Activated B cell treated with CpG ODN at 0.5 μM for 24 hours (primary cell): ENCODE measurements around the gene MESP2. TPM values are rescaled to one million over a fixed set of nuclear protein-coding genes. Genes with fewer than 3 reads are reported as not detected.

ENCODE experiments used
- ATAC-seq: fragments of 200-7000 bp; cut with Tn5 transposase; one replicate; pipeline ENCODE4 v1.10.0; 2021; ENCODE audit warnings: low read depth, mild to moderate bottlenecking, moderate library complexity
- CTCF ChIA-PET: fragments of 350-600 bp; sonication (Branson Sonifier 250); formaldehyde crosslinking; loops from one replicate; lab custom pipeline; 2021; ENCODE audit warnings: antibody characterized with exemption; lab: Charles Lee
- POLR2A ChIA-PET: fragments of 350-600 bp; sonication (Branson Sonifier 250); formaldehyde crosslinking; loops from one replicate; lab custom pipeline; 2021; ENCODE audit warnings: antibody characterized with exemption; lab: Charles Lee
- DNase-seq: peaks from one replicate; pipeline ENCODE4 v3.0.0; 2022
- H3K27ac Mint-ChIP-seq: one replicate; pipeline ENCODE4 v1.8.0; 2020; ENCODE audit warnings: mixed read lengths
- H3K27me3 Mint-ChIP-seq: one replicate; pipeline ENCODE4 v1.8.0; 2021; ENCODE audit warnings: mixed read lengths
- H3K36me3 Mint-ChIP-seq: one replicate; pipeline ENCODE4 v1.8.0; 2021; ENCODE audit warnings: low read depth, mixed read lengths
- H3K4me1 Mint-ChIP-seq: one replicate; pipeline ENCODE4 v1.8.0; 2021; ENCODE audit warnings: mixed read lengths
- H3K4me3 Mint-ChIP-seq: one replicate; pipeline ENCODE4 v1.8.0; 2020; ENCODE audit warnings: mild to moderate bottlenecking, mixed read lengths
- H3K9me3 Mint-ChIP-seq: one replicate; pipeline ENCODE4 v1.8.0; 2020; ENCODE audit warnings: mixed read lengths
- intact Hi-C: fragments of 100-400 bp; cut with micrococcal nuclease; formaldehyde crosslinking; loops from one replicate; pipeline ENCODE4 v1.15.1; 2024
- total RNA-seq: library from RNA; stranded (reverse); gene quantifications from 2 replicates; pipeline ENCODE4 v1.2.3, GENCODE V29; 2022
- TF ChIP-seq, protein P1 (sequence below): fragments of 200-600 bp; IDR thresholded peaks from one replicate; pipeline ENCODE4 v1.8.0; 2022; ENCODE audit warnings: antibody characterized with exemption, mild to moderate bottlenecking

MESP2 gene
- total RNA-seq, 1 donor from 2014 or later = 0.40 TPM

DNA sequence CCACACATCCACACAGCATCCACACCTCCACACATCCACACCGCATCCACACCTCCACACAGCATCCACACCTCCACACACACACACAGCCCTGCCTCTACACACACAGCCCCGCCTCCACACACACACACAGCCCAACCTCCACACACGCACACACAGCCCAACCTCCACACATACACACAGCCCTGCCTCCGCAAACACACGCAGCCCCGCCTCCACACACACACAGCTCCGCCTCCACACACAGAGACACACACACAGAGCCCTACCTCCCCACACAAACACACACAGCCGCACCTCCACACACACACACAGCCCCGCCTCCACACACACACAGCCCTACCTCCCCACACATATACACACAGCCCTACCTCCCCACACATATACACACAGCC, 29.7 kb upstream of the MESP2 start:
- intact Hi-C loops = no loop called here
- ATAC-seq (no peak), DNase-seq (no peak)
- Mint-ChIP-seq H3K9me3 (no peaks in the 10 kb centered on the region), H3K27me3 (peaks cover 12% of the 10 kb centered on the region), H3K4me1 (peaks cover 4% of the 10 kb centered on the region), H3K27ac (no peak overlapping the region), H3K4me3 (no peak overlapping the region), H3K36me3 (no peaks in the 10 kb centered on the region)
- TF ChIP-seq, protein P1, sequence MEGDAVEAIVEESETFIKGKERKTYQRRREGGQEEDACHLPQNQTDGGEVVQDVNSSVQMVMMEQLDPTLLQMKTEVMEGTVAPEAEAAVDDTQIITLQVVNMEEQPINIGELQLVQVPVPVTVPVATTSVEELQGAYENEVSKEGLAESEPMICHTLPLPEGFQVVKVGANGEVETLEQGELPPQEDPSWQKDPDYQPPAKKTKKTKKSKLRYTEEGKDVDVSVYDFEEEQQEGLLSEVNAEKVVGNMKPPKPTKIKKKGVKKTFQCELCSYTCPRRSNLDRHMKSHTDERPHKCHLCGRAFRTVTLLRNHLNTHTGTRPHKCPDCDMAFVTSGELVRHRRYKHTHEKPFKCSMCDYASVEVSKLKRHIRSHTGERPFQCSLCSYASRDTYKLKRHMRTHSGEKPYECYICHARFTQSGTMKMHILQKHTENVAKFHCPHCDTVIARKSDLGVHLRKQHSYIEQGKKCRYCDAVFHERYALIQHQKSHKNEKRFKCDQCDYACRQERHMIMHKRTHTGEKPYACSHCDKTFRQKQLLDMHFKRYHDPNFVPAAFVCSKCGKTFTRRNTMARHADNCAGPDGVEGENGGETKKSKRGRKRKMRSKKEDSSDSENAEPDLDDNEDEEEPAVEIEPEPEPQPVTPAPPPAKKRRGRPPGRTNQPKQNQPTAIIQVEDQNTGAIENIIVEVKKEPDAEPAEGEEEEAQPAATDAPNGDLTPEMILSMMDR = no peak
- POLR2A ChIA-PET = no interaction called here
- CTCF ChIA-PET = no interaction called here

DNA sequence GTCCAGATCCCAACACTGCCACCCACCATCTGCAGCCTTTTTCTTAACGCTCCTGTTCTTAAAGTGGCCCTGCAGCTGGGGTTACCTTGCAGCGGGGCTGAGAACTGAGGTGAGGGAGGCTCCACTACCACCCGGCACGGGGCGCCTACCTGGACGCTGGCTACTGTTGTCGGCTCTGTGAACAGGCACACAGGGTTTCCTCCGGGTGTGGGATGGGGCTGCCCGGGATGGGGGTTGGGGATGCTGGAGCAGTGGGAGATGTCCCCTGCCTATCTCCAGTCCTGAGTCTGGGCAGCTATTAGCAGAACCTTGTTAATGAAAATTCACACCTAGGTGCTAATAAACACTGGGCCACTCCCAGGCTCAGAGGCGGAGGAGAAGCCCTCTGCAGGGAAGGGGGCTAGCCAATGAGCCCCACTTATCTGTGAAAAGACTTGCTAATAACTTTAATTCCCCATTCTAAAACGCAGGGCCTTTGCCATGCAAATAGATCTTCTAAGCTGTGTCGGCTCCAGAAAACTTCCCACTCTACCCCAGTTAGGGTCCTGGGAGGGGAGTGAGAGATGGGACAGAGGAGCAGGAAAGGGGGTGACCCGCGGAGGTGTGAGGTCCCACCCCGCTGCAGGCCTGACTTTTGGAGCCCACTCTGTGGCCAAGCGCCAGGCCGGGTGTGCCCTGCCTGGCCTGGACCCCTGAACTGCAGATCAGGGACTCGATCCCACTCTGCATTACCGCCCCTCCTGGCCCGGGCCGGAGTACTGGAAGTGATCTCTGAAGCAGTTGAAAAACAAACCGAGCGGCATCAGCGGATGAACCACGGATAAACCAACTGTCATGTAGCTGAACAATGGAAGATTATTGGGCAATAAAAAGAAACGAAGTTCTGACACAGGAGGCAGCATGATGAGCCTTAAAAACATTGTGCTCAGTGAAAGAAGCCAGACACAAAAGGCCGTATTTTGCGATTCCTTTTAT, 28.1 kb upstream of the MESP2 start:
- TF ChIP-seq, protein P1 = no peak
- no peak overlapping the region for H3K27ac Mint-ChIP-seq
- ChIA-PET CTCF (interaction anchor here (1.1 to 3.5 kb wide), 3 partner anchors 8 to 127 kb away, joined by 3 to 13 read pairs (median 8); no protein-coding TSS in a partner anchor), POLR2A (no interaction called here)
- peaks cover 4% of the 10 kb centered on the region for H3K4me1 Mint-ChIP-seq
- H3K9me3 Mint-ChIP-seq = no peaks in the 10 kb centered on the region
- H3K4me3 Mint-ChIP-seq = no peak overlapping the region
- no peak for ATAC-seq
- H3K27me3 Mint-ChIP-seq = peaks cover 12% of the 10 kb centered on the region
- no peak for DNase-seq
- H3K36me3 Mint-ChIP-seq = no peaks in the 10 kb centered on the region
- intact Hi-C loops = no loop called here

DNA sequence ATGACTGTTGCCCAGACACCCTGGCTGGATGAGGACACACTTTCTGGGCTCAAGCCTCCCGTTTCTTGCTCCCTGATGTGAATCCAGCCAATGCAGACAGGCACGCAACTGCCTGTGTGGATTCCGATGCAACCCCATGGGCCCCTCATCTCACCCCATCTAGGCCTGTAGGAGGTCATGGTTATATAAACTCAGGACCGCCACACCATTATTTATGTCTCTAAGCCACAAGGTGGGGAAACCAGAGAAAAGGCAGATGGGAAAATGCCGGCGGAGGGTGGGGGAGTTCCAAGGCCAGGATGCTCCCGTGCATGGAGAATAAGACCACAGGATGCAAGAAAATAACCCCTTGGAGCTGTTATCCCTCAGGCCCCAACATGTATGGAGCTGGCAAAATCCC, 27.1 kb upstream of the MESP2 start:
- intact Hi-C loops = no loop called here
- TF ChIP-seq, protein P1 = no peak
- ChIA-PET POLR2A (no interaction called here), CTCF (interaction anchor here (2.0 to 3.5 kb wide), 2 partner anchors 9 to 126 kb away, joined by 8 to 13 read pairs; no protein-coding TSS in a partner anchor)
- Mint-ChIP-seq H3K9me3 (no peaks in the 10 kb centered on the region), H3K4me3 (peak overlapping the region; percentile 80), H3K36me3 (no peaks in the 10 kb centered on the region), H3K27ac (no peak overlapping the region), H3K4me1 (peaks cover 4% of the 10 kb centered on the region), H3K27me3 (peaks cover 12% of the 10 kb centered on the region)
- no peak for DNase-seq
- ATAC-seq = no peak

DNA sequence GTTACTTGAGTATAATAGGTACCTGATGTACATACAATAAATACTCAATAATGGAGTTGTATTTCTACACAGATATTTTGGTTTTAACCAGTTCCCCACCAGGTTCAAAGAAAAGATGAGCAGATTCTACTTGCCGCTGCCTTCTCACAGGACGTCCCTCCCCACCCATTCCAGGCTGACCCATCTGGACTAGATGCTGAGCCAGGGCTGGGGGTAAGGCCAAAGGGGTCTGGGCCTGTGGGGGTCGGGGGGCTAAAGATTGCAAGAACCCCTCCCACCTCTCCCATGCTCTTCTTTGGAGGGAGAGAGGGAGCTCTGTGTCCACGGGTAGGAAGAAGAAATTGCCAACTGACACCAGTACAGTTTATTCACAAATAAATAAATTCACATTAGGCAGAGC, 26.6 kb upstream of the MESP2 start:
- H3K4me3 Mint-ChIP-seq = peak overlapping the region; percentile 80
- no peak overlapping the region for H3K27ac Mint-ChIP-seq
- CTCF ChIA-PET = interaction anchor here (1.0 to 3.5 kb wide), 3 partner anchors 9 to 127 kb away, joined by 4 to 13 read pairs (median 8); no protein-coding TSS in a partner anchor
- TF ChIP-seq, protein P1 = no peak
- POLR2A ChIA-PET = interaction anchor here (1.3 kb wide), 1 partner anchor 9 kb away, joined by 3 read pairs; no protein-coding TSS in a partner anchor
- no peak for ATAC-seq
- no peak for DNase-seq
- H3K4me1 Mint-ChIP-seq = peaks cover 4% of the 10 kb centered on the region
- no peaks in the 10 kb centered on the region for H3K36me3 Mint-ChIP-seq
- no peaks in the 10 kb centered on the region for H3K9me3 Mint-ChIP-seq
- peaks cover 11% of the 10 kb centered on the region for H3K27me3 Mint-ChIP-seq
- intact Hi-C loops = no loop called here
